CD4-positive, alpha-beta T cell treated with Interleukin-6 for 4 hours (primary cell): Measurements from ENCODE around the gene CACNA2D2.
A peak's percentile ranks its signal among the peaks of the same experiment; 100 is the strongest.

Source experiments
- DNase-seq: peaks from one replicate; pipeline ENCODE4 v3.0.0-alpha.2; 2020; ENCODE audit warnings: mixed read lengths

Gene CACNA2D2

GRCh38 chr3:50493623-50494022 is 9.8 kb downstream of the CACNA2D2 start:
- DNase-seq: no peak

- DNase-seq: no peak
Observed at GRCh38 chr3:50493086-50493485, 10.3 kb downstream of the CACNA2D2 start.

GRCh38 chr3:50491023-50491422 is 12.4 kb downstream of the CACNA2D2 start:
- no peak for DNase-seq

GRCh38 chr3:50490424-50490823 is 13.0 kb downstream of the CACNA2D2 start:
- DNase-seq: no peak

GRCh38 chr3:50487181-50487580 is 16.3 kb downstream of the CACNA2D2 start:
- no peak for DNase-seq

GRCh38 chr3:50486219-50486888 is 17.1 kb downstream of the CACNA2D2 start:
- no peak for DNase-seq

- no peak for DNase-seq
Observed at GRCh38 chr3:50484722-50485121, 18.7 kb downstream of the CACNA2D2 start.

- no peak for DNase-seq
Observed at GRCh38 chr3:50483374-50483773, 20.1 kb downstream of the CACNA2D2 start.

GRCh38 chr3:50481992-50482391 is 21.4 kb downstream of the CACNA2D2 start:
- no peak for DNase-seq

GRCh38 chr3:50480471-50480870 is 23.0 kb downstream of the CACNA2D2 start:
- no peak for DNase-seq

- DNase-seq: no peak
Observed at GRCh38 chr3:50479523-50479922, 23.9 kb downstream of the CACNA2D2 start.

- DNase-seq: no peak
Observed at GRCh38 chr3:50478671-50479260, 24.7 kb downstream of the CACNA2D2 start.

GRCh38 chr3:50478051-50478450 is 25.4 kb downstream of the CACNA2D2 start:
- DNase-seq: no peak

GRCh38 chr3:50475348-50475747 is 28.1 kb downstream of the CACNA2D2 start:
- no peak for DNase-seq

GRCh38 chr3:50474717-50475116 is 28.7 kb downstream of the CACNA2D2 start:
- no peak for DNase-seq

GRCh38 chr3:50473768-50474167 is 29.7 kb downstream of the CACNA2D2 start:
- DNase-seq: no peak

GRCh38 chr3:50472958-50473357 is 30.5 kb downstream of the CACNA2D2 start:
- peak; percentile 4 for DNase-seq

GRCh38 chr3:50470658-50471057 is 32.8 kb downstream of the CACNA2D2 start:
- no peak for DNase-seq

GRCh38 chr3:50467919-50468318 is 35.5 kb downstream of the CACNA2D2 start:
- DNase-seq: no peak

- no peak for DNase-seq
Observed at GRCh38 chr3:50466177-50466576, 37.3 kb downstream of the CACNA2D2 start.

GRCh38 chr3:50464569-50464968 is 38.9 kb downstream of the CACNA2D2 start:
- no peak for DNase-seq

- DNase-seq: no peak
Observed at GRCh38 chr3:50459785-50460184, 43.6 kb downstream of the CACNA2D2 start.

GRCh38 chr3:50457988-50458387 is 45.4 kb downstream of the CACNA2D2 start:
- DNase-seq: no peak

GRCh38 chr3:50455161-50456018 is 48.0 kb downstream of the CACNA2D2 start:
- DNase-seq: no peak
